NCI-H2081 (cell line): ENCODE measurements around the gene ATOX1.
"Not testable (repeated sequence)": the region's sequence is repeated elsewhere in the genome, so short reads cannot be mapped to it uniquely, and the experiment has no call there.

Experiments
- DNase-seq, 2 experiments: peaks; one replicate each; lab custom pipeline; 2025; lab: John Stamatoyannopoulos, UW

ATOX1 gene

GRCh38 chr5:151733358-151734063, 24.9 kb downstream of the ATOX1 start:
- no peak for DNase-seq

- DNase-seq, result no peak
Measured at GRCh38 chr5:151730381-151730780, 28.1 kb downstream of the ATOX1 start.

- not testable (repeated sequence) for DNase-seq
Measured at GRCh38 chr5:151729597-151729996, 28.8 kb downstream of the ATOX1 start.

GRCh38 chr5:151724360-151724759, 34.1 kb downstream of the ATOX1 start:
- DNase-seq, result no peak

DNA sequence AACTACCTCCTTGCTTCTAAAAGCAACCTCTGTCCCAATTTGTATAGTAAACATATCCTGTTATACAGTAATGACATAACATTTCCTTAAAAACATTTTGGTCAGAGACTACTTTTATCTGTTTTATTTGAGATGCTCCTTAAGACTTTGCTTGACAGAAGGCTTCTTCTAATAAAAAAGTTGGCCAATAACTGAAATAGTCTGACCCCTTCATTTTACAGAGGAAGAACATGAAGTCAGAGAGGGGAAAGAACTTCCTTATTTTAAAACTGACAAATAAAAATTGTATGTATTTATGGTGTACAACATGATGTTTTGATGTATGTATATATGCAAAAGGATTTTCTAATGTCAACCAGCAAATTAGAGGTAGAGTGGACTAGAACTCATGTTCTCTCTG, 35.9 kb downstream of the ATOX1 start:
- no peak for DNase-seq

- no peak for DNase-seq
Measured at GRCh38 chr5:151721812-151722391, 36.5 kb downstream of the ATOX1 start.

DNA sequence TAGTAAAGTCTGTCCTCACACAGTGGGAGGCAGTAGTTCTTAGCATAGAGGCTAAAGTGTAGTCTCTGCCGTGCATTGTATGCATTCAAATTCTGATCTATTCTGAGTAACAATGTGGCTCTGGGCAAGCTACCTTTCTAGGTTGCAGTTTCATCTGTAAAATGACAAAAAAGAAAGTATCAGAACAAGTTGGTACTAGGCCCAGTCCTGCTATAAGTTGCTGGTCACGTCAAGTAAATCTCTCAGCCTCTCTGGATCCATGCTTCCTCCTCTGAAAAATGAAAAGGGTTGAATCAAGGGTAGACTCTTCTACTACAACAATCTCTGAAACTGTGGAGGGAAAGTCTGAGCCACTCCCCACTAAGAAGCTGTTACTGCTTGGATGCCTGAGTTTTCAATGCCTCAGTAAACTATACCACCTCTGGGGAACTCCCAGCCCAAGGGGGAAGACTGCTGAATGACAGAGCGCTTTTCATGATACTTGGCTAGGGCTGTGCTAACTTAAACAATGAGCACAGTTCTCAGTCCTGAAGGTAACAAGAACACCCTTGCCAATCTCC, 37.3 kb downstream of the ATOX1 start:
- DNase-seq, result no peak

DNA sequence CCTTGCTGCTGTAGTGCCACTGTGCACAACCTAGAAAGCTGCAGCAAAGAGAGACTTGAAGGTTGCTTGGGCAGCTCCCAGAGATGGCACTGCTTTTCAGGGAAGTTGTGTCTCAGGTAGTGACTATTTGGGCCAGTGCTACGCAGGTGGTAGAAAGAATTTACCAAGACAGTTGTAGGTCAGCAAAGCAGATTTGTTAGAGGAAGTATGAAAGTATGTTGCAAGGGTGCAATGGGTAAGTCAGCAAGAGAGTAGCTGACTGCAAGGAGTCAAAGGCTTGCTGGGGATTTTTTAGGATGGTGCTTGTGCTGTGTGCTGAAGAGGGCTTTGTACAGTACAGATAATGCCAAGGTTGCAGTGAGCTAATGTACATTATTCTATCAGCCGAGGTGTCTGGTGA, 38.2 kb downstream of the ATOX1 start:
- no peak for DNase-seq

- no peak for DNase-seq
Measured at GRCh38 chr5:151719228-151720000, 39.0 kb downstream of the ATOX1 start.

DNA sequence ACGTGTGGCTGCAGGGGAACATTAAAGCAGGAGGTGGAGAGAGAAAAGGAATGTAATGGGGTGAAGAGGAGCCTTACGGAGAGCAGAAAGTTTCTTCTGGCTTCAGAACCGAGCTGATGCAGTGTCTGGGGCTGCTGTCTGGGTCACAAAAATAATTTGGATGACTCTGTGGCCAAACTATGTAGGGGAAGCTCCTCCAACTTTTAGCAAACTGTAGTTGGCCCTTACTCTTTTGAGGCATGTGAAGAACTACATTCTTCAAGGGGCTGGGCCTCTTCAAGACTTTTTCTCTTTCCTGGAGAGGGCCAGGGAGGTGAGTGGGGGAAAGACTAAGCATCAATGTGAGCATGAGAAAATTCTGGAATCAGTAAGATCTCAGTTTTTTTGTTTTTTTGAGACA, 39.8 kb downstream of the ATOX1 start:
- no peak for DNase-seq

- no peak for DNase-seq
Measured at GRCh38 chr5:151718153-151718552, 40.3 kb downstream of the ATOX1 start.

DNA sequence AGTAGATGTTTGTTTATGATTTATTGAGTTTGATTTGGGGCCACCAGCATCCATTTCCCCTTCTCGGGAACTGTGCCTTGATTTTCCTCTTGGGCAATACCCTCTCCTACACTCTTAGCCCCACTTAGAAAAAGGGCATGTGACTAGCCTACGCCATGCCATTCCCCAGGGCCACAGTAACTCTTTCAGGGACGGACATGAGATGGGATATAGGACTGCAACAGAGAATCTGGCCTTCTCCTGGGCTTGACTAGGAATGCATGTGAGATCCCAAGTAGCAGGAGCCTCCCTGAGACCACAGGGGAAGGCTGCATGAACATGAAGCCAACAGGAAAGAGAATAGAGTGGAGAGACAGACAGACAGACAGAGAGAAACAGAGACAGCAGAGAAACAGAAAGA, 41.0 kb downstream of the ATOX1 start:
- no peak for DNase-seq

- no peak for DNase-seq
Measured at GRCh38 chr5:151709109-151709735, 49.2 kb downstream of the ATOX1 start.

DNA sequence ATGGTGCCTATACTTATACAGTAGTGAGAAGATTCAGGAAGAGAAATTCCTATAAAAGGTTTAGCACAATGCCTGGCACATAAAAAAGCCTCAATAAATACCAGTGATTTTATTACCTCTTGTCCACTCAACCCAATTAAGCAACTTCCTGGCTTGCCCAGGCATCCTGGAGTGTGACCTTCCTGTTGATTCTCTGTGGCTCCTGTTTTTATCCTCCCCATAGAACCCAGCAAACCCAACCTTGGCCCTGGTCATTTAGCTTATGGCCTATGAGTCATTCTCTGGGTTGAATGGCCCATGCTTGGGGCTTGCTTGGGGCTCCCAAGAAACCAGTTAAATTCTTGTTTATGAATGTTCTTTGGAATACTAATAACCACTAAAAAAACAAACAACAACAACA, 50.3 kb downstream of the ATOX1 start:
- no peak for DNase-seq

DNA sequence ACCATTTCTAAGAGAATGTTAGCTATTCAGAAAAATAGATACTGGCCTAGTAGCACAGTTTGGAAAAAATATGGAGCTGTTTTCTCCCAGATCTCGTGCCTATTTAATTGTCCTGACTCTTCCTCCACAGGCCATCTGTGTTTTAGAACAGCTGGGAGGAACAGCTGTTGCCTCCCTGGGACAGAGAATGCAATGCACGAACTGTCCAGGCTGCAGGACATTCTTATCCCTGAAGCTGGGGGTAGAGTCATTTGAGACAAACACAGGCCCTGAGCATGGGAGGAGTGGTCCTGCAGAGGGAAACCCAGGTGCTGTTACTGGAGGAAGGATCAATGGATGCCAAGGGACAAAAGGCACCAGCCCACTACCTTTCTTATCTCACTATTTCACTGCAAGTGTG, 50.9 kb downstream of the ATOX1 start:
- no peak for DNase-seq

- DNase-seq, result no peak
Measured at GRCh38 chr5:151706906-151707305, 51.5 kb downstream of the ATOX1 start.

GRCh38 chr5:151703780-151704179, 54.7 kb downstream of the ATOX1 start:
- no peak for DNase-seq

- DNase-seq, result no peak
Measured at GRCh38 chr5:151703227-151703626, 55.2 kb downstream of the ATOX1 start.

- DNase-seq, result no peak
Measured at GRCh38 chr5:151700820-151701219, 57.6 kb downstream of the ATOX1 start.

DNA sequence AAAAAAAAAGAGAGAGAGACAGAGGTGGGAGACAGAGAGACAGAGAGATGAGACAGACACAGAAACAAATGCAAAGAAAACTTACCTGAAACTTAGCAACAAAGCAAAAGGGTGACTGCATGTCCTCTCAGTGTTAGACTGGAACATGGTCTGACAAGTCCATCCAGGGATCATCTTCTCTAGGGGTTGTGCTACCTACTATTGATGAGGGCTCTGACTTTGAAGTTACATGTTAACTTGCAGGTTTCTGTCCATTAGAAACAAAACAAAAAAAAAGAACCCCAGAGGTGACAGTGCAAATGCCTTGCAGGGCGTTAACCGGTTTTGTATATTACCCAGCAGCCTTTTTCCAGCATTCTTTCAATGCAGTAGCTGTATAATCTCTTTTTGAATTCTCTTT, 58.1 kb downstream of the ATOX1 start:
- DNase-seq, result no peak

- DNase-seq, result no peak
Measured at GRCh38 chr5:151699071-151699901, 59.1 kb downstream of the ATOX1 start.

DNA sequence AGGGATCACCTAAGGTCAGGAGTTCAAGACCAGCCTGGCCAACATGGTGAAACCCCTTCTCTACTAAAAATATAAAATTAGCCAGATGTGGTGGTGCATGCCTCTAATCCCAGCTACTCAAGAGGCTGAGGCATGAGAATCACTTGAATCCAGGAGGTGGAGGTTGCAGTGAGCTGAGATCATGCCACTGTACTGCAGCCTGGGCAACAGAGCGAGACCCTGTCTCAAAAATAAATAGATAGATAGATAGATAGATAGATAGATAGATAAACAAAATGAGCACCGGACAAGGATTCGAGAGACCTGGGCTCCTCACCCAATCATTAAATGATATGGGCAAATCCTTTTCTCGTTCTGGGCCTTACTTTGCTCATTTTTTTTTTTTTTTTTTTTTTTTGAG, 60.4 kb downstream of the ATOX1 start:
- not testable (repeated sequence) for DNase-seq
